Sigmoid colon (tissue), 7 donors: ENCODE results near the gene CDH13. TPM values are rescaled to one million over a fixed set of nuclear protein-coding genes. Genes with fewer than 3 reads are reported as not detected.

Experiments used
- DNase-seq: peaks from one replicate; pipeline ENCODE4 v3.0.0-alpha.2; 2019
- H3K27ac ChIP-seq, 4 donors: fragments of 200-600 bp; sonication (generic); one replicate each; pipeline ENCODE4 v1.5.1; 2016 to 2019; ENCODE audit warnings: mild to moderate bottlenecking in 1 of 4
- H3K27me3 ChIP-seq, 3 donors: fragments of 200-600 bp; sonication (generic); one replicate each; pipeline ENCODE4 v1.5.1; 2019; ENCODE audit warnings: mild to moderate bottlenecking in 1 of 3
- H3K36me3 ChIP-seq, 4 donors: fragments of 200-600 bp; sonication (generic); one replicate each; pipeline ENCODE4 v1.5.1; 2016 to 2019
- H3K4me1 ChIP-seq, 4 donors: fragments of 200-600 bp; sonication (generic); one replicate each; pipeline ENCODE4 v1.5.1; 2017 to 2019
- H3K4me3 ChIP-seq, 4 donors: fragments of 200-600 bp; sonication (generic); one replicate each; pipeline ENCODE4 v1.5.1; 2017 to 2019; ENCODE audit warnings: mild to moderate bottlenecking in 2 of 4, moderate library complexity in 1 of 4
- H3K9me3 ChIP-seq, 4 donors: fragments of 200-600 bp in 3 of 4; sonication (generic) in 3 of 4; one replicate each; pipeline versions ENCODE4 v1.5.1 to v1.6.1; 2013 to 2019
- CTCF ChIP-seq, 4 experiments: fragments of 450-650 bp in 3 of 4; fragments of 200-600 bp in 1 of 4; IDR thresholded peaks; one replicate each; pipeline ENCODE4 v1.5.1; 2016 to 2019; ENCODE audit warnings: antibody characterized with exemption in 4 of 4, mild to moderate bottlenecking in 3 of 4, moderate library complexity in 2 of 4
- EP300 ChIP-seq, 4 donors: sonication (generic); formaldehyde crosslinking; IDR thresholded peaks; one replicate each; pipeline ENCODE4 v1.6.1; 2017; ENCODE audit warnings: antibody characterized with exemption in 4 of 4
- POLR2A ChIP-seq, 2 donors: fragments of 450-650 bp; IDR thresholded peaks; one replicate each; pipeline ENCODE4 v1.6.1; 2016; ENCODE audit warnings: antibody characterized with exemption in 2 of 2, mild to moderate bottlenecking in 2 of 2, moderate library complexity in 2 of 2
- POLR2AphosphoS5 ChIP-seq, 4 donors: sonication (generic); formaldehyde crosslinking; IDR thresholded peaks; one replicate each; pipeline ENCODE4 v1.6.1; 2017; ENCODE audit warnings: antibody characterized with exemption in 4 of 4
- WGBS, 2 donors: extraction: QIAGEN DNeasy Blood & Tissue Kit; methylation state at CpG; one replicate each; pipeline ENCODE4 v1.1.7; 2013; 5-methylcytosine and 5-hydroxymethylcytosine counted together
- intact Hi-C: fragments of 100-400 bp; cut with DNase I; formaldehyde crosslinking; loops from one replicate; pipeline ENCODE4 v1.15.1; 2023
- polyA plus RNA-seq, 3 donors: library from polyadenylated mRNA; stranded (reverse); fragments of 200-250 nt; gene quantifications; one replicate each; pipeline ENCODE4 v1.2.3, GENCODE V29; 2013
- total RNA-seq, 4 donors: library from RNA; depleted of rRNA; stranded (reverse); fragments of >200 nt; gene quantifications; one replicate each; pipeline ENCODE4 v1.1.0, GENCODE V29; 2016
- donor health status: healthy with polysubstance abuse.
- donor health status: Bipolar disorder and iron deficiency.
- donor health status: healthy.

Gene CDH13
- total and polyA plus RNA-seq, 7 donors: 0.60 to 17.6 (median 11.8) TPM

- WGBS, 2 donors: 80 to 81% methylated on average over 3 of the region's 3 CpGs
- H3K4me3 ChIP-seq: no peak overlapping the region
- H3K9me3 ChIP-seq: no peaks in the 10 kb centered on the region
- intact Hi-C loops: no loop called here
- no peak for TF ChIP-seq EP300 (IDR thresholded peaks at IDR 0.05)
- no peak for TF ChIP-seq CTCF (IDR thresholded peaks at IDR 0.05)
- no peak for TF ChIP-seq POLR2A (IDR thresholded peaks at IDR 0.05)
- TF ChIP-seq POLR2AphosphoS5 (IDR thresholded peaks at IDR 0.05): no peak
- H3K4me1 ChIP-seq: no peaks in the 10 kb centered on the region
- H3K27ac ChIP-seq: no peak overlapping the region
- H3K36me3 ChIP-seq: no peaks in the 10 kb centered on the region
- DNase-seq: no peak
- no peaks in the 10 kb centered on the region for H3K27me3 ChIP-seq
Measured at GRCh38 chr16:83438326-83438725, 811.6 kb downstream of the CDH13 start.

GRCh38 chr16:83439412-83439811, 812.6 kb downstream of the CDH13 start:
- Histone ChIP-seq H3K27me3 (no peaks in the 10 kb centered on the region), H3K27ac (no peak overlapping the region), H3K4me1 (no peaks in the 10 kb centered on the region), H3K36me3 (no peaks in the 10 kb centered on the region), H3K9me3 (no peaks in the 10 kb centered on the region), H3K4me3 (no peak overlapping the region)
- DNase-seq: no peak
- 84 to 86% methylated on average over 6 of the region's 6 CpGs for WGBS, 2 donors
- TF ChIP-seq POLR2A (IDR thresholded peaks at IDR 0.05) (no peak), CTCF (IDR thresholded peaks at IDR 0.05) (no peak), EP300 (IDR thresholded peaks at IDR 0.05) (no peak), POLR2AphosphoS5 (IDR thresholded peaks at IDR 0.05) (no peak)
- intact Hi-C loops: no loop called here

GRCh38 chr16:83441517-83441916, 814.7 kb downstream of the CDH13 start:
- no peaks in the 10 kb centered on the region for H3K27me3 ChIP-seq
- intact Hi-C loops: no loop called here
- H3K4me1 ChIP-seq: no peaks in the 10 kb centered on the region
- H3K27ac ChIP-seq: no peak overlapping the region
- TF ChIP-seq EP300 (IDR thresholded peaks at IDR 0.05) (no peak), POLR2AphosphoS5 (IDR thresholded peaks at IDR 0.05) (no peak), CTCF (IDR thresholded peaks at IDR 0.05) (no peak), POLR2A (IDR thresholded peaks at IDR 0.05) (no peak)
- WGBS, 2 donors: 17 to 37% methylated on average over 4 of the region's 4 CpGs
- DNase-seq: no peak
- H3K36me3 ChIP-seq: no peaks in the 10 kb centered on the region
- H3K4me3 ChIP-seq: no peak overlapping the region
- H3K9me3 ChIP-seq: no peaks in the 10 kb centered on the region

GRCh38 chr16:83443972-83444371, 817.2 kb downstream of the CDH13 start:
- no peaks in the 10 kb centered on the region for H3K9me3 ChIP-seq
- no peaks in the 10 kb centered on the region for H3K4me1 ChIP-seq
- no peak overlapping the region for H3K4me3 ChIP-seq
- intact Hi-C loops: no loop called here
- no peaks in the 10 kb centered on the region for H3K36me3 ChIP-seq
- no peaks in the 10 kb centered on the region for H3K27me3 ChIP-seq
- TF ChIP-seq EP300 (IDR thresholded peaks at IDR 0.05): no peak
- TF ChIP-seq POLR2AphosphoS5 (IDR thresholded peaks at IDR 0.05): no peak
- 92 to 93% methylated on average over 3 of the region's 3 CpGs for whole genome bisulfite sequencing, 2 donors
- no peak for DNase-seq
- H3K27ac ChIP-seq: no peak overlapping the region

GRCh38 chr16:83447560-83447959, 820.8 kb downstream of the CDH13 start:
- no peak for TF ChIP-seq CTCF (IDR thresholded peaks at IDR 0.05)
- TF ChIP-seq EP300 (IDR thresholded peaks at IDR 0.05): no peak
- TF ChIP-seq POLR2AphosphoS5 (IDR thresholded peaks at IDR 0.05): no peak
- no peak for TF ChIP-seq POLR2A (IDR thresholded peaks at IDR 0.05)
- H3K27me3 ChIP-seq: no peaks in the 10 kb centered on the region
- H3K4me3 ChIP-seq: no peak overlapping the region
- H3K9me3 ChIP-seq: no peaks in the 10 kb centered on the region
- H3K4me1 ChIP-seq: no peaks in the 10 kb centered on the region
- intact Hi-C loops: loop anchor here (5.0 kb wide), 1 partner anchor 1185 kb away; no protein-coding TSS in a partner anchor
- H3K27ac ChIP-seq: no peak overlapping the region
- no peaks in the 10 kb centered on the region for H3K36me3 ChIP-seq
- 52 to 64% methylated on average over 2 of the region's 2 CpGs for WGBS, 2 donors
- DNase-seq: no peak
